ENCODE results near the gene ITPK1.

ITPK1 gene

DNA sequence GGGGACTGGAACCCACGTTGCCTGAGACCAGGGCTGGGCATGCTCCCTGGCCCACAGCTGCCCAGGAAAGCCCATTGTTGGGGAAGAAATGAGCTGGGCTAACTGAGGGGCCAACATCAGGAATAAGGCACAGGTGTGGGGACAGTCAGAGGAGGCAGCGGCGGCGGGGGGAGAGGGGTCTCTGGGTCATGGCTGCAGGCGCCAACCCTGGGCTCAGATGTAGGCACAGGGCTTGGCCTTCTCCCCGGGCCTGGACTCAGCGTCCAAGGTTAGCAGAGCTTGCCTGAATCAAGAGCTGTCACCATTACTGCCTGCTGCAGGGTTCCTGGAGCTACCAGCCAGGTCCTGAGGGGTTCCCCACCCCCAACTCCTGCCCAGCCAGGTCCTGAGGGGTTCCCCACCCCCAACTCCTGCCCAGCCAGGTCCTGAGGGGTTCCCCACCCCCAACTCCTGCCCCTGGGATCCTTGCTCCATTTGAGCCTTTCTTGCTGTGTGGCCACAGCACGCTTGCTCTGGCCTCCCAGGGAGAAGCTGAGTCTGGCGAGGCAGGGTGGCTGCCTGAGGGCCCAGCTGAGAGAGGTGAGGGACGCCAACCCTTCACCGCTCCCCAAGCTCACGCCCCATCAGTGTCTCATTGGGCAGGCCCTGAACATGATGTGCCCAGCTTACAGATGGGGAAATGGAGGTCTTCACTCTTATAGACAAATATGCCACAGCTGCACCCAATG lies 186.6 kb downstream of the ITPK1 start:
- no peaks in the 10 kb centered on the region for H3K9me3 Mint-ChIP-seq
- no peak for ATAC-seq
- peaks cover 19% of the 10 kb centered on the region for H3K4me1 Mint-ChIP-seq
- peaks cover 19% of the 10 kb centered on the region for H3K36me3 Mint-ChIP-seq
- peaks cover 4% of the 10 kb centered on the region for H3K27me3 Mint-ChIP-seq
- H3K4me3 Mint-ChIP-seq = no peak overlapping the region
- no peak overlapping the region for H3K27ac Mint-ChIP-seq

DNA sequence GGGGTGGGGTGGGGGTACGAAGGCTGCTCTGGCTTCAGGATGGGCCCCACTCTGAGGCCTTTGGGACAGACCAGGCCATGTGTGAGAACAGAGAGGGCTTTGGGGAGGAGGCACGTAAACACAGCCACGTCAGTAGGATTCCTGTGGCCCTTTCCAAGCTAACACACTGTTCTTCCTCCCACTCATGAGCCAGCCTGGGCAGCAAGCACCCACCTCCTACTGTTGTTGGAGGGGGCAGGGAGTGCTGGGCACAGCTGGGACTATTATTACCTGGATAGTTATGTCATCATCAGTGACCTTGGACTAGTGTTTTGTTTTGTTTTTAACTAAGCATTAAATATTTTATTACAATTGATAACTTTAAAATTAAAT lies 187.5 kb downstream of the ITPK1 start:
- Mint-ChIP-seq H3K4me3 (no peak overlapping the region), H3K27ac (no peak overlapping the region), H3K4me1 (peaks cover 26% of the 10 kb centered on the region), H3K27me3 (peaks cover 13% of the 10 kb centered on the region), H3K9me3 (no peaks in the 10 kb centered on the region), H3K36me3 (peaks cover 14% of the 10 kb centered on the region)
- ATAC-seq = no peak

DNA sequence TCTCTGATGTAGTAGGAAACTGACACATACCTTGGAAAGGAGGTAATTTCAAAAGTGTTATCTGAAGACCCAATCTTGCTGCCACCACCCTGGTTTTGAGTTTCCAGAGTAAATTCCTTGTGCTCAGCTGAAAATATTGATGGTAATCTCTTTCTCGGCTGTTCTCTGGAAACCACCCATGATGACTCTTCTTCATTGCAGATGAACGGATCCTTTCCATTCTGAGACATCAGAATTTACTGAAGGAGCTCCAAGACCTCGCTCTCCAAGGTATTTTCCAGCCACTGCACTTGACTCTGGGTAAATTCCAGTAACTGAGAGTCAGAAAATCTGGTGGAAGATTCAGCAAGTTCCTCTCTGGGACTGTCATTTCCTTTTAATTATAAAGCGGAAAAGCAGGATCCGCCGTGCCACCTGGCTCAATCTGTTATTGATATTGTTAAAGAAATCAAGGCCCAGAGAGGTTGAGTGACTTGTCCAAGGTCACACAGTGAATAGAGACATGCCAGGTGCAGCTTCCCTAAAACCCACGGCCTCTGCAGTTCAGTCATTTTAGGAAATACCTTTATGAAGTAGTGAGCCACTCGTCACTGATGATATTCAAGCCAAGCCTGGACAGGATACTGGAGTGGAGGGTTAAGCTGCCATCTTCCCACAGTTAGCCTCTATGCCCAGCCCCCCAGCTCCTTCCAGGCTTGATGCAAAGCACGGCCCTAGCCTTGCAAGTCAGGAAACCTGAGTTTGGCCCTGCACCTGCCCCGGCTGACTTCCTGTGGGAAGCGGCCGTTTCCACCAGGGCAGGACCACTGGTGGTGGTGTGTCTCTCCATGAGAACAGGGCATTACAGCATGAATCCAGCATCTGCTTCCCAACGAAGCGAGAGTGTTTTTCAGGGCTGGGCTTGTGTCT lies 188.1 kb downstream of the ITPK1 start:
- ATAC-seq = no peak
- Mint-ChIP-seq H3K4me1 (peaks cover 29% of the 10 kb centered on the region), H3K27me3 (peaks cover 17% of the 10 kb centered on the region), H3K9me3 (no peaks in the 10 kb centered on the region), H3K4me3 (no peak overlapping the region), H3K27ac (no peak overlapping the region), H3K36me3 (peaks cover 14% of the 10 kb centered on the region)

DNA sequence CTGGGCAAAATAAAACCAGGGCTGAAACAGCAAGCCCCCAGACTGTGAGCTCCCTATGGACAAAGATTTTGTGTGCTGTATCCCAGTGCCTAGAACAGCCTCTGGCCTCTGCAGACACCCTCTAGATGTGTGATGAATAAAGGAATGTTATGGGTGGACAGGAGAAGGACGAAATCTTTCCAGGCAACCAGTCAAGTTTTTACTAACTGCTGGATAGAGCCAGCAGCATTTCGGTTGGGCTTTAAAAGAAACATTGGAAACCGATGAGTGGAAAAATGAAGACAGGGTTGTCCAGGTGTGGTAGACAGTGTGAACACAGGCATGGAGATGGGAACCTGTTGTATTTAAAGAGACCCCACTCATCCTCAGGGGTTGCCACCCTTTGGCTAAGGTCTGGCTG lies 188.8 kb downstream of the ITPK1 start:
- H3K9me3 Mint-ChIP-seq = no peaks in the 10 kb centered on the region
- H3K27me3 Mint-ChIP-seq = peaks cover 24% of the 10 kb centered on the region
- no peak overlapping the region for H3K27ac Mint-ChIP-seq
- no peak for ATAC-seq
- peaks cover 8% of the 10 kb centered on the region for H3K36me3 Mint-ChIP-seq
- H3K4me3 Mint-ChIP-seq = no peak overlapping the region
- peaks cover 32% of the 10 kb centered on the region for H3K4me1 Mint-ChIP-seq

DNA sequence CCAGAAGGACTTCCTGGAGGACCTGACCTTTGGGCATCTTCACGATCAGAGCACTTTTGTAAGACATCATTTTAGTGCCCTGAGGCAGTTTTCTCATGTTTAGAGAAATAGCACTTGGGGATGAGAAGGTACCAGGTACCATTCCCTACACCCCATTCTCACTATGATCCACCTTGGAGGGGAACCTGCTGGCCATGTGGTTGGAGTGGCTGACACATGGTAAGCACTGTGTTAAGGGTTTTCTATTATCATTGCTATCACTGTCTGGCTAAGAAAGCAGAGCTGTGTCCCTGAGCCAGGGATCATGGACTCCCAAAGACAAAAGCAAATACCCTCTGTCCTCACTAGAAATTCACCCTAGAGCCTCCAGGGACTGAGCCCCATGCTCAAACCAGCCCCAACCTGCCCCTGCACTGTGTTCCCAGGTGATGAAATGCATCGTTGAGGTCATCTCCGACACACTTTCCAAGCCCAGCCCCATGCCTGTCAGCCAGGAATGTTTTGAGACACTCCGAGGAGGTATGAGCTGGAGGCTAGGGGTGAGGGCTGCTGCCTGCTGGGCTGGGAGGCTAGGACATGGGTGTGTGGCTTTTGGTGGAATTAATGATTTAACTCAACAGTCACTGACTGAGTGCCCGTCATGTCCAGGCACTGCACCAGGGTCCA lies 189.4 kb downstream of the ITPK1 start:
- Mint-ChIP-seq H3K4me3 (no peak overlapping the region), H3K27me3 (peaks cover 30% of the 10 kb centered on the region), H3K27ac (no peak overlapping the region), H3K4me1 (peaks cover 31% of the 10 kb centered on the region), H3K36me3 (peaks cover 6% of the 10 kb centered on the region), H3K9me3 (no peaks in the 10 kb centered on the region)
- ATAC-seq = no peak

DNA sequence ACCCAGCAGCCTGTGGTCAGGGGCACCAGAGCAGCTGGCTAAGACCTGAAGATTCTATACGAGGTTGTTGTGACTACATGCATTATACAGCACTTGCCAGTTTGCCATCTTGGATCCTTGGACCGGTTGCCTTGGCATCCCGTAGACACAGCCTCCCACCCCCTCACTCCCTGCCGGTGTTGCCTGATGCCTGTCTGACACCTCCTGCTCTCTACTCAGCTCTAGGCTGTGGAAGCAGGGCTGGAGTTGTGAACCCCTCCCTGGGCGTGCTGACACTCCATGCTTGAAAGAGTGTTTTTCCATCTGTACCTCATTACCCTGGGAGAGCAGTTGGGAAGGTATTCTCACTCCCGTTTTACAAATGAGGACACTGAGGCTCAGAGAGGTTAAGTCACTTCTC lies 190.3 kb downstream of the ITPK1 start:
- no peak for ATAC-seq
- peaks cover 25% of the 10 kb centered on the region for H3K4me1 Mint-ChIP-seq
- H3K27me3 Mint-ChIP-seq = peaks cover 36% of the 10 kb centered on the region
- no peak overlapping the region for H3K4me3 Mint-ChIP-seq
- H3K36me3 Mint-ChIP-seq = no peaks in the 10 kb centered on the region
- no peak overlapping the region for H3K27ac Mint-ChIP-seq
- H3K9me3 Mint-ChIP-seq = no peaks in the 10 kb centered on the region

DNA sequence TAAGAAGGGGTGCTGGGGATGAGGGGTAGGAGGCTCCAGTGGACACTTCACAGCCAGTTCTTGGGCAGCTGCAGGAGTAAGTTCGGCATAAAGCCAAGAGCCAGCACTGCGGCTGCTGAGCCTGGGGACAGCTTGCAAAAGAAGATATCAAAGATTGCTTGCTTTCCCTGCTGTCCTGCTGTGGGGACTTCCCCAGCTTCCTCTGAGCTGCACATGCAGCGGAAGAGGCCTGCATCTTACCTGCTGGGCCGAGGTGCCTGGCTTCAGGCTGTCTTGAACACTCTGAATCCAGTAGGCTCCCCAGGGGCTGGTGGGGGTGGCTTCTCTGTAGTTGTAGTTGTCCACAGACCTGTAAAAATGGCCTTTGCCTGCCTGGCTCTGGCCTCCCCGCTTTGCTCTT lies 191.5 kb downstream of the ITPK1 start:
- H3K9me3 Mint-ChIP-seq = no peaks in the 10 kb centered on the region
- peaks cover 25% of the 10 kb centered on the region for H3K4me1 Mint-ChIP-seq
- ATAC-seq = peak; percentile 70
- peak overlapping the region; percentile 34 for H3K4me3 Mint-ChIP-seq
- H3K36me3 Mint-ChIP-seq = no peaks in the 10 kb centered on the region
- peaks cover 36% of the 10 kb centered on the region for H3K27me3 Mint-ChIP-seq
- no peak overlapping the region for H3K27ac Mint-ChIP-seq

DNA sequence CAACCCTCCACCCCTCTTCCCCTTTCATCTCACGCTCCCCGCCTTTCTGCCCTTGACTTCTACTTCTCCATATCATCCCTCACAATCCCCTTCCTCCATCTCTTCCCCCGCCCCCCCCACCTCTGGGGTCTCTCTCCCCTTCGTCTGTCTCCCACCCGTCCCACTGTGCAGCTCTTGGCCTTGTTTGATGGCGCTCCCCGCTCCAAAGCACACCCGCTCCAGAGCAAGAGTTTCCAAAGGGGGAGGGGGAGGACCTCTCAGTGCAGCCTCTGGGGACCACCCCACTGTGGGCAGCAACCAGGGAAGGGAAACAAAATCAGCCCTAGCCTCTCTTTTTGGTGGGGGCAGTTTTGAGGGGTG lies 192.0 kb downstream of the ITPK1 start:
- no peak overlapping the region for H3K27ac Mint-ChIP-seq
- H3K9me3 Mint-ChIP-seq = no peaks in the 10 kb centered on the region
- no peak overlapping the region for H3K4me3 Mint-ChIP-seq
- peaks cover 36% of the 10 kb centered on the region for H3K27me3 Mint-ChIP-seq
- H3K36me3 Mint-ChIP-seq = no peaks in the 10 kb centered on the region
- H3K4me1 Mint-ChIP-seq = peaks cover 25% of the 10 kb centered on the region
- ATAC-seq = no peak

DNA sequence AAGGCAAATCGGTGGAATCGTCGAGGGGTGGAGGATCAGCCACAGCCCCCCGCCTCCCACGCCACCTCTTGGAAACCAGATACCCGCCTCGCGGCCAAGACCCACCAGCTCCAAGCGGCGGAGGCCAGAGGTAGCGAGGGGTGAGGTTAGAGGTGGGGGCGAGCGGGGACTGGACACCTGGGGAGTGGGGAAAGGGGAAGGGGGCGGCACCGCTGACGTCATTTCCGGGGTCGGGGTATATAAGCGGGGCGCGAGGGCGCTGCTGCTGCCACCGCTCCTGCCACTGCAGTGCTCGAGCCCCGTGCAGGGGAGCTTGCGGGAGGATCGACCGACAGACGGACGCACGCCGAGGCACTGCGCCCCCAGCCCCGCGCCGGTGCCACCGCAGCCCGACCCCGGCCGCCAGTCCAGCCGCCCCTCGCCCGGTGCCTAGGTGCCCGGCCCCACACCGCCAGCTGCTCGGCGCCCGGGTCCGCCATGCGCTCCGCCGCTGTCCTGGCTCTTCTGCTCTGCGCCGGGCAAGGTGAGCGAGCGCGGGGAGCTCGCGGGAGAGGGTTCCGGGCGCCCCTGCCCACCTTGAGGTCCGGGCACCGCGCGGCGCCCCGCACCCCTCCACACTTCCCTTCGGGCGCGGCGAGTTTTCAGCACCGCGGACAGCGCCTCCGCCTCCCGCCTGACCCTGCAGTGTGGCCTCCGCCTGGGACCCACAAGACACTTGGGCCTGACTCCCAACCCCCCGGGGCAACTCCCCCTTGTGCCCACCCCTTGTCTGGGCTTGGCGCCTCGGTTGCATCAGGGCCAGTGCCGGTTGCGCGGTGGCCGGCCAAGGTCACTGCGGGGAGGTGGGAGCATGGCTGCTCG lies 192.6 kb downstream of the ITPK1 start, which contains the start of gene CHGA:
CHGA (plus strand) TSS at position 268 of the 861 bp plus-strand sequence; CDS start at position 478, 210 bp downstream.
- no peaks in the 10 kb centered on the region for H3K36me3 Mint-ChIP-seq
- H3K27ac Mint-ChIP-seq = no peak within 1 kb of the TSS

DNA sequence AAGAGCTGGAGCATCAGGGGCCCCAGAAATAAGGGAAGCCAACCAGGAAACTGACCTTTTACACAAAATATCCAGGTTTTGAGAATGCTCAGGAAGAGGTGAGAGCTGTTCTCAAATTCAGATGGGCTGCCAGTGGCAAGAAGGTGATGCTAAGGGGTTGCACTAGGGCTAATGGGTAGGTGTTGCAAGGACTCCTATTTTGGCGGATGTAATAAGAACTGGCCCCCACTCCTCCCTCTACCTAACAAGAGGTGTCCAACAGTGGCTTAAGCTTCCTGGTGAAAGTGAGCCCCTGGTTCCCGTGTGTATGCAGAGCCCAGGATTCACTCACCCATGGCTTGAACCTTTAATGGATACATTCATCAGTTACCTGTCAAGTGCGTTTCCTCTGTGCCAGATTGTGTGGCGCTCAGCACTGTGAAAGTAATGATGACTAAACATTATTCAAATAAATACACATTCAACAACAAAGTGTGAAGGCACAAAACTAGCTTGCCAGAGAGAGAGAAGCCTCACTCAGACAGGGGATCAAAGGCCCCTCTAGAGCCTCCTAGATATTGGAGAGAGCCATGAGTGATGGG lies 193.5 kb downstream of the ITPK1 start:
- Mint-ChIP-seq H3K27me3 (peaks cover 49% of the 10 kb centered on the region), H3K9me3 (no peaks in the 10 kb centered on the region), H3K27ac (no peak overlapping the region), H3K36me3 (no peaks in the 10 kb centered on the region), H3K4me3 (no peak overlapping the region), H3K4me1 (peaks cover 25% of the 10 kb centered on the region)
- ATAC-seq = no peak

More for the DNA sequence above, 192.6 kb downstream of the ITPK1 start, which contains the start of gene CHGA:
- H3K4me1 Mint-ChIP-seq = peaks cover 25% of the 10 kb centered on the region
- H3K9me3 Mint-ChIP-seq = no peaks in the 10 kb centered on the region
- peak; percentile 62 for ATAC-seq
- peaks cover 40% of the 10 kb centered on the region for H3K27me3 Mint-ChIP-seq
- peak within 1 kb of the TSS; percentile 23 for H3K4me3 Mint-ChIP-seq

DNA sequence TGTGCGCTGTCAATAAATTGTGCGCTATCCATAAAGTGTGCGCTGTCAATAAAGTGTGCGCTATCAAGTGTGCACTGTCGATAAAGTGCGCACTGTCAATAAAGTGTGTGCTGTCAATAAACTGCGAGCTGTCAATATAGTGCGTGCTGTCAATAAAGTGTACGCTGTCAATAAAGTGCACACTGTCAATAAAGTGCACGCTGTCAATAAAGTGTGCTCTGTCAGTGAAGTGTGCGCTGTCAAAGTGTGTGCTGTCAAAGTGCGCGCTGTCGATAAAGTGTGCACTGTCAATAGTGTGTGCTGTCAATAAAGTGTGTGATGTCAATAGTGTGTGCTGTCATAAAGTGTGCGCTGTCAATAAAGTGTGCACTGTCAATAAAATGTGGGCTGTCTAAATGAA lies 195.7 kb downstream of the ITPK1 start:
- H3K27me3 Mint-ChIP-seq = peaks cover 55% of the 10 kb centered on the region
- H3K4me1 Mint-ChIP-seq = peaks cover 22% of the 10 kb centered on the region
- no peak overlapping the region for H3K27ac Mint-ChIP-seq
- H3K4me3 Mint-ChIP-seq = no peak overlapping the region
- no peaks in the 10 kb centered on the region for H3K36me3 Mint-ChIP-seq
- no peaks in the 10 kb centered on the region for H3K9me3 Mint-ChIP-seq
- no peak for ATAC-seq

DNA sequence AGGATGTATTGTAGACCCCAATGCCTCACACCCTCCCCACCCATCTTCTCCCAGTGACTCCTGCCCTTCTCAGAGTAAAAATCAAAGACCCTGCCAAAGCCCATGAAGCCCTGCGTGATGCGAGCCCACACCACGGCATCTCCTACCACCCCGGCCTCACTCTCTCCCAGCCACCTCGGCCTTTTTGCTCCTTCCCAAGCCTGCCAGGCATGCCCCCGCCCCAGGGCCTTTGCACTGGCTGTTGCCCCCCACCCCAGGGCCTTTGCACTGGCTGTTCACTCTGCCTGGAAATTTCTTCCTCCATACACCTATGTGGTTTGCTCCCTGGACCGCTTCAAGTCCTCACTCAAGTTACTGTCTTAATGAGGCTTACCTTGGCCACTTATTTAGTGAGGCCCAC lies 197.8 kb downstream of the ITPK1 start:
- H3K9me3 Mint-ChIP-seq = no peaks in the 10 kb centered on the region
- H3K27me3 Mint-ChIP-seq = peaks cover 41% of the 10 kb centered on the region
- no peaks in the 10 kb centered on the region for H3K36me3 Mint-ChIP-seq
- no peak overlapping the region for H3K4me3 Mint-ChIP-seq
- peaks cover 6% of the 10 kb centered on the region for H3K4me1 Mint-ChIP-seq
- ATAC-seq = no peak
- no peak overlapping the region for H3K27ac Mint-ChIP-seq

DNA sequence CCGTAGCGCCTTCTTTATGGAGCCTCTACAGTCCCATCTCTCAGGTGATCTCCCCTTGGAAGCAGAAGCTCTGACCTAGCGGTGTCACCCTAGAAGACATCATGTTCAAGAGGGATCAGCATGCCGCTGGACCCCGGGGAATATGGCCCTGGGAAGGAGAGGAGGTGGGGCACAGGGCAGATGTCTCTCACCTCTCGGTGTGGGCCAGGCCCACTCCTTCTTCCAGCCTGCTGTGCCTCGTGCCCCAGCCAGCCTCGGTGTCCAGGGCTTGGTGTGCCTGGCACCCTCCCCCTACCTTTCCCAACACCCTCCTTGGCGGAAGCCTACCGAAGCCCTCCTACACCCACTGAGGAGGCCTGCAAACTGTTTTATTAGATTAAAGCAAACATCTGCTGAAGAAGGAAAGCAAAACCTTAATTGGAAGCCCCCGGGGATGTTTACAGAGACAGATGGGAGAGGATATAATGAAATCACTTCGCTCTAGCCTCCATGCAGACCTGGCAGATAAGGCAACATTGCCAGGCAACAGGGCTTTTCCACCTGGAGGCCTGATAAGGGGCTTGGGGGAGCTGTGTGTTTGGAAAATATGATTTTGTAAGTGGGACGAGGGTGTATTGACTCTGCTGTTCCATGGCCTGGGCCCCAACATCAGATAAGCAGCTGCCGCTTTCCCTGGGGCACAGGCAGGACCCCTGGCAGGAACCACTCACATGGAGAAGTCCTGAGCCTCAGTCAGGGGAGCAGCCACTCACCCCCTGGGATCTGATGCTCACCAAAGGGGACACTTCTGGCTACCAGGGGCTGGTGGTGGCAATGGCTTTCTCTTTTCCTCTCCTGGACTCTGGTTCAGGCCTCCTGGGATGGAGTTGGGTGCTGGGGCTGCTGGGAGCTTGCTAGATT lies 198.4 kb downstream of the ITPK1 start:
- Mint-ChIP-seq H3K36me3 (no peaks in the 10 kb centered on the region), H3K27me3 (peaks cover 35% of the 10 kb centered on the region), H3K4me3 (no peak overlapping the region), H3K27ac (no peak overlapping the region), H3K4me1 (no peaks in the 10 kb centered on the region), H3K9me3 (no peaks in the 10 kb centered on the region)
- no peak for ATAC-seq

DNA sequence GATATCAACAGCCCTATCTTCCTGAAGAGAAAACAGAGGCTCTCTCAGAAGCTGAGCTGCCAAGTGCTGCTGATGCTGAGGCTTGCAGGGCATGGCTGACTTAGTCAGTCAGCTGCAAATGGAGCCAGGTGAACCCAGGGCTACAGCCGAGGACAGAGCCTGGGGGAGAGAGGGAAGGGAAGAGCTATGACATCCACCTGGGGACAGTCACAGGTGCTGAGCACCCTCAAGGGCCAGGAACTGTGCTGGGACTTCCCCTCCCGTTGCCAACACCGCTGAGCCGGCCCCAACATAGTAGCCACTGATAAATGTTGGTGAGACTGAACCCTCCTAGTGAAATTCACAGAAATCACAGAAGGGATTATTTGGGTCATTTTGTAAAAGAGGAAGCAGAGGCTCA lies 199.5 kb downstream of the ITPK1 start:
- H3K4me1 Mint-ChIP-seq = no peaks in the 10 kb centered on the region
- H3K36me3 Mint-ChIP-seq = no peaks in the 10 kb centered on the region
- peaks cover 24% of the 10 kb centered on the region for H3K27me3 Mint-ChIP-seq
- H3K27ac Mint-ChIP-seq = no peak overlapping the region
- no peaks in the 10 kb centered on the region for H3K9me3 Mint-ChIP-seq
- H3K4me3 Mint-ChIP-seq = no peak overlapping the region
- no peak for ATAC-seq
